GM12801 (cell line): ENCODE results near the gene TMEM219.

Source experiments
- CTCF ChIP-seq: IDR thresholded peaks from one replicate; pipeline ENCODE4 v1.5.1; 2011; ENCODE audit warnings: control low read depth; ENCODE audit not compliant: insufficient read length; ENCODE audit errors: extremely low read depth

TMEM219 gene

GRCh38 chr16:29922326-29922725 is 39.6 kb upstream of the TMEM219 start:
- TF ChIP-seq CTCF = no peak

GRCh38 chr16:29922986-29923501 is 38.8 kb upstream of the TMEM219 start:
- no peak for TF ChIP-seq CTCF

GRCh38 chr16:29925105-29925756 is 36.6 kb upstream of the TMEM219 start:
- no peak for TF ChIP-seq CTCF

- no peak for TF ChIP-seq CTCF
Observed at GRCh38 chr16:29925781-29926710, 35.8 kb upstream of the TMEM219 start, which contains the start of gene KCTD13. KCTD13 (minus strand) TSS chr16:29926226; CDS start chr16:29926033, 193 bp downstream.

- TF ChIP-seq CTCF = no peak
Observed at GRCh38 chr16:29926711-29927052, 35.2 kb upstream of the TMEM219 start.

- TF ChIP-seq CTCF = no peak
Observed at GRCh38 chr16:29927070-29927905, 34.6 kb upstream of the TMEM219 start.

- TF ChIP-seq CTCF = no peak
Observed at GRCh38 chr16:29940656-29941055, 21.2 kb upstream of the TMEM219 start.
